Upper lobe of left lung (tissue), 4 donors: ENCODE data around the gene GPC5.

Experiments used
- CTCF ChIP-seq, 6 experiments: fragments of 450-650 bp in 4 of 6; fragments of 200-600 bp in 2 of 6; sonication (generic) in 2 of 6; IDR thresholded peaks; one replicate each; pipeline ENCODE4 v1.5.1; 2016 to 2019; ENCODE audit warnings: antibody characterized with exemption in 6 of 6
- EP300 ChIP-seq, 4 donors: sonication (generic); formaldehyde crosslinking; IDR thresholded peaks; one replicate each; pipeline ENCODE4 v1.5.1; 2017; ENCODE audit warnings: antibody characterized with exemption in 4 of 4, control low read depth in 2 of 4
- POLR2A ChIP-seq, 4 donors: fragments of 450-650 bp; IDR thresholded peaks; one replicate each; pipeline ENCODE4 v1.5.1; 2016 to 2017; ENCODE audit warnings: antibody characterized with exemption in 4 of 4, mild to moderate bottlenecking in 2 of 4
- POLR2AphosphoS5 ChIP-seq, 2 donors: sonication (generic); formaldehyde crosslinking; IDR thresholded peaks; one replicate each; pipeline ENCODE4 v1.5.1; 2017; ENCODE audit warnings: antibody characterized with exemption in 2 of 2

GRCh38 chr13:92054389-92054788, 656.0 kb downstream of the GPC5 start:
- TF ChIP-seq POLR2A (IDR thresholded peaks at IDR 0.05) (no peak), CTCF (IDR thresholded peaks at IDR 0.05) (no peak), EP300 (IDR thresholded peaks at IDR 0.05) (no peak), POLR2AphosphoS5 (IDR thresholded peaks at IDR 0.05) (no peak)
